ENCODE results near the gene CHGA. TPM values are rescaled to one million over a fixed set of nuclear protein-coding genes. Genes with fewer than 3 reads are reported as not detected.
A peak's percentile ranks its signal among the peaks of the same experiment; 100 is the strongest.

CHGA gene
- total RNA-seq, 2 experiments from 2014 or later = not detected

DNA sequence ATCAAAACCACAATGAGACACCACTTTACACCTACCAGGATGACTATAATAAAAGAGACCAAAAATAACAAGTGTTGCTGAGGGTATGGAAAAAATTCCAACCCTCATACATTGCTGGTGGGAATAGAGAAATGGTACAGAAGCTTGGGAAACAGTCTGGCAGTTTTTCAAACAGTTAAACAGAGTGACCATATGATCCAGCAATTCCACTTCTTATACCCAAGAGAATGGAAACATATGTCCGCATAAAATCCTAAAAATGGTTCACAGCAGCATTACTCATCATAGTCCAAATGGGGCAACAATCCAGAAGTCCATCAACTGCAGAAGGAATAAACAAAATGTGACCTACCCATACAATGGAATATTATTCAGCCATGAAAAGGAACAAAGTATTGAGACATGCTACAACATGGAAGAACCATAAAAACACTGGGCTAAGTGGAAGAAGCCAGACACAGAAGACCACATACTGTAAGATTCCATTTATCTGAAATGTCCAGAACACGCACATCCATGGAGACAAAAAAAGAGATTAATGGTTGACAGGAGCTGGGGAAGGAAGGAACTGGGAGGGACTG lies 44.5 kb downstream of the CHGA start:
- no peak for DNase-seq
- Mint-ChIP-seq H3K36me3 (ENCODE audit: low read depth) (peaks cover 4% of the 10 kb centered on the region), H3K27me3 (no peaks in the 10 kb centered on the region), H3K4me1 (no peaks in the 10 kb centered on the region), H3K27ac (no peak overlapping the region), H3K4me3 (no peak overlapping the region), H3K9me3 (peaks cover 4% of the 10 kb centered on the region)
- ChIA-PET POLR2A (no interaction called here), CTCF (no interaction called here)

DNA sequence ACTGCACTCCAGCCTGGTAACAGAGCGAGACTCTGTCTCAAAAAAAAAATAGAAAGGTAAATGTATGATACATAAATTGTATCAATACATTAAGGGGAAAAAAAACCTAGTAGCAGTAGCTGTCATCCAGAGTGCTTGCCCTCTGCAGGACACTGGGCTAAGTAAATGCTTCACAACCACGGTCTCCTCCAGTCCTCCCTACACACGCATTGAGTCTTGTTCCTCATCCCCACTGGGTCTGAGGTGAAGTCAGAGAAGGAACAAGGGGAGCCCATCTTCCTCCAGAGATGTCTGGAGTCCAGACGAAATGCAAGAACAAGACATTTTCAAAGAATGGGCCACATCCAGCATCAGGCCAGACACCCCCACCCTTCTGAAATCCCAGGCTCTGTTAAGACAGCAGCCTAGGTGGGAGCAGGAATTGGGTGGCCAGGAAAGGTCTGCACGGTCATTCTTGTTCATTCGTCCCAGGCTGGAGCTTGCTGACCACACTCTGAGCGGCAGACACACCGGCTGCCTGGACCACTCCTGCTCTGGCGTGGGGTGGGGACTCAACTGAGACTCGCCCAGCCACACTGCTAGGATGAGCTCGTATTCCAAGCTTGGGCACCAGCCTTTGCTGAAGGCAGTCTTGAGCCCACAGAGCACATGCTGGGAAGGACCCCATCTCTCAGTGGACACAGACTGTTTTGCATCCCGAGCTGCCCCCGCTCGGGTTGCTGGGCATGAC lies 45.5 kb downstream of the CHGA start:
- H3K4me1 Mint-ChIP-seq = no peaks in the 10 kb centered on the region
- ChIA-PET POLR2A (no interaction called here), CTCF (no interaction called here)
- H3K9me3 Mint-ChIP-seq = peaks cover 9% of the 10 kb centered on the region
- H3K27me3 Mint-ChIP-seq = no peaks in the 10 kb centered on the region
- H3K4me3 Mint-ChIP-seq = no peak overlapping the region
- no peak for DNase-seq
- peaks cover 8% of the 10 kb centered on the region for H3K36me3 Mint-ChIP-seq (ENCODE audit: low read depth)
- no peak overlapping the region for H3K27ac Mint-ChIP-seq

DNA sequence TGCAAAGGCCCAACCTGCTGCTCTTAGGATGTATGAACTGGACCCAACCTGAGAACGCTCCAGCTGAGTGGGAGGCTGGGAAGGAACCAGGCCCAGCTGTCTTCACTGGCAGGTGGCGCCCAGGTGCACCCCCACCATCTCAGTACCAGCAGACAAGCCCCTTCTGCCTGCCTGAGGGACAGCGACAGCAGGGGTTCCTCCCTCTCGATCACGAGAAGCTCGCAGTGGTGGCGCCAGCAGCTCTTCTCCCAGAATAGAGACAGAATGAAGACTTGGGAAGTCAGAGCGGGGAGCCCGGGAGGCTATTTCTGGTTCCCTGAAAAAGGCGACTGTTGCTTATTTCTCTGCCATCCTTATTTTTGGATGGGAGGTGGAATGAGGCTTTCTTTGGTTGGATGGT lies 46.5 kb downstream of the CHGA start:
- POLR2A ChIA-PET = no interaction called here
- no peak overlapping the region for H3K4me3 Mint-ChIP-seq
- DNase-seq = no peak
- H3K27me3 Mint-ChIP-seq = no peaks in the 10 kb centered on the region
- CTCF ChIA-PET = interaction anchor here (0.9 kb wide), 1 partner anchor 8 kb away, joined by 3 read pairs; no protein-coding TSS in a partner anchor
- H3K4me1 Mint-ChIP-seq = no peaks in the 10 kb centered on the region
- peaks cover 11% of the 10 kb centered on the region for H3K36me3 Mint-ChIP-seq (ENCODE audit: low read depth)
- peaks cover 9% of the 10 kb centered on the region for H3K9me3 Mint-ChIP-seq
- no peak overlapping the region for H3K27ac Mint-ChIP-seq

DNA sequence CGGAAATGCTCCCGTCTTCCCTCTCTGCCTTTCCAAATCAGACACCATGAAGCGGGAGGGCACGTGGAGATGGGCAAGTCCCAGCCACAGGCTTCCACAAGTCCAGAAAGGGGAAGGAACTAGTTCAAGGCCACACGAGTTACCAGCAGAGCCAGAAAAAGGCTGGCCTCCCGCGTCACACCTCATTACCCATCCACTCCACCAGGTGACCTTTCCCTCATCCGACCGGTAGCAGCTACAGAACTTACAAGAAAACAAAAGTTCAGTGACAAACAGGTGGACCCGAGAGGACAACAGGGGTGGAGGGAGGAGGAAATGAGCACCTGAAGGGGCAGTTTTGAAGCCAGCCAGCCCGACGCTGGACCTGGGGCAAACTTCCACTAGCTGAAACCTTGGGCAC lies 46.9 kb downstream of the CHGA start:
- CTCF ChIA-PET = interaction anchor here (0.9 kb wide), 1 partner anchor 9 kb away, joined by 3 read pairs; no protein-coding TSS in a partner anchor
- H3K4me1 Mint-ChIP-seq = no peaks in the 10 kb centered on the region
- POLR2A ChIA-PET = no interaction called here
- H3K9me3 Mint-ChIP-seq = peaks cover 9% of the 10 kb centered on the region
- H3K27ac Mint-ChIP-seq = no peak overlapping the region
- H3K36me3 Mint-ChIP-seq (ENCODE audit: low read depth) = peaks cover 11% of the 10 kb centered on the region
- H3K4me3 Mint-ChIP-seq = no peak overlapping the region
- H3K27me3 Mint-ChIP-seq = no peaks in the 10 kb centered on the region
- no peak for DNase-seq

DNA sequence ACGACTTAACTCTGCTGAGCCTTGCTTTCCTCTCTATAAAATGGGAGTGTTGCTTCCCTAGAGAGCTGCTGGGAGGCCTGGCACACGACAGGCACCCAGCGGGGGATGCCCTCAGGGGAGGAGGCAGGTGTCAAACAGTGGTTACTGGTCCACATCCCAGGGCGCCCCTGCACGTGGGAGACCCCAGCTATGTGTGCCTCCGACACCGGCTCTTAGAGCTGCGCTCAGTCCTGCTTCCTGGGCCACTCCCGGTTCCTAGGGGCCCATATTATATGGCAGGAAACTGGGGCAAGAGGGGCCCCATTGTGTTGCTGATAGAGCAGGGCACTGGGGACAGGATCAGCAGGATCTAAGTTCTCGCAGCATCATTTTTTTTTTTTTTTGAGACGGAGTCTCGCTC lies 47.3 kb downstream of the CHGA start:
- Mint-ChIP-seq H3K9me3 (peaks cover 9% of the 10 kb centered on the region), H3K36me3 (ENCODE audit: low read depth) (peaks cover 14% of the 10 kb centered on the region), H3K27me3 (no peaks in the 10 kb centered on the region), H3K4me1 (no peaks in the 10 kb centered on the region), H3K4me3 (no peak overlapping the region), H3K27ac (no peak overlapping the region)
- CTCF ChIA-PET = interaction anchor here (0.9 kb wide), 1 partner anchor 9 kb away, joined by 3 read pairs; no protein-coding TSS in a partner anchor
- DNase-seq = no peak
- POLR2A ChIA-PET = no interaction called here

DNA sequence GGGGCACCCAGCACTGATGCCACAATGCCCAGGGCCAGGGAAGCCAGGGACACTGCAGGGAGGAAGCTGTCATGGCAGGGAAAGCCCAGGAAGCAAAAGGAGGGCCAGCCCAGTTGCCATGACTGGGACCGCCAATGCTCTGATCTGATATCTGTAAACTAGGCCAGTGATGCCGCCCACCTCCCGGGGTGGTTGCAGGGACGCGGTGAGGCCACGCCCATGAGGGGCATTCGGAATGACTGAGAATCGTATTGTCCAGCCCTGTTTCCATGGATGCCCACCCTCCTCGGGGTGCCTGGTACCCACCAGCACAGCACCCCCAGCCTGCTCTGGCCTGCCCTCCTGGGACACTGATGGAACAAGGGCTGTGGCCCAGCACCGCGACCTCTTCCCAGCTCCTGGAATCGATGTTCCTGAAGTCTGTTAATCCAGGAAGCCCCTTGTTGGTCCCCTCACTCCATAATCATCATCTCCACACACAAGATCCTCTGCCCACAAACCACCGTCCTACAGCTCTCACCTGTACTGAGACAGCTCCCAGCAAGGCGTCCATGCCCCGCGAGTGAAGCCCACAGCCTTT lies 48.7 kb downstream of the CHGA start:
- Mint-ChIP-seq H3K36me3 (ENCODE audit: low read depth) (peaks cover 27% of the 10 kb centered on the region), H3K4me3 (no peak overlapping the region), H3K4me1 (no peaks in the 10 kb centered on the region), H3K27ac (no peak overlapping the region), H3K9me3 (peaks cover 20% of the 10 kb centered on the region), H3K27me3 (no peaks in the 10 kb centered on the region)
- ChIA-PET CTCF (interaction anchor here (0.6 kb wide), 1 partner anchor 12 kb away, joined by 3 read pairs; no protein-coding TSS in a partner anchor), POLR2A (no interaction called here)
- no peak for DNase-seq

DNA sequence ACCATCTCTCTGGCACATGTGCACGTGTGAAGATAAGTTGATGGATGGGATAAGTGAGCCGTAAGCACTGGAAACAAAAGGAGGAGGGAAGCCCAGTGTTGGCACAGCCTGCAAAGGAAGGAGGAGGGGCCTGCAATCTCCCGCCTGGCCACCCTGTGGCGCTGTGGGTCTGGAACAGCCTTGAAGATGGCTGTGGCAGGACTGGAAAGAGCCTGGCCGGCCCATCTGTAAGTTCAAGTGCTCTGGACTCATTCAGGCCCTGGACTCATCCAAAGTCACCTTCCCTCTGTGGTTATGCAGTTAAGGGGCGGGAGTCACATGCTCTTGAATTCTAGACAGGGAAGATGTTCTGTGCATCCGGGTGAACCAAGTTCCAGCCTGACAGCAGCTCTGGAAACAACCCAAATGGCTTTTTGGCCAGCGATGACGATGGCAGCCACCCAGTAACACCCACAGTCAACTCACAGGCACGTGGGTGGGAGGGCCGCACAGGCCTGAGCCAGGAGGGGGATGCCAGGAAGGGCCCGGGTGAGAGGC lies 50.4 kb downstream of the CHGA start:
- ChIA-PET CTCF (no interaction called here), POLR2A (no interaction called here)
- Mint-ChIP-seq H3K4me1 (no peaks in the 10 kb centered on the region), H3K4me3 (no peak overlapping the region), H3K36me3 (ENCODE audit: low read depth) (peaks cover 38% of the 10 kb centered on the region), H3K27ac (no peak overlapping the region), H3K27me3 (no peaks in the 10 kb centered on the region), H3K9me3 (peaks cover 29% of the 10 kb centered on the region)
- peak; percentile 14 for DNase-seq

DNA sequence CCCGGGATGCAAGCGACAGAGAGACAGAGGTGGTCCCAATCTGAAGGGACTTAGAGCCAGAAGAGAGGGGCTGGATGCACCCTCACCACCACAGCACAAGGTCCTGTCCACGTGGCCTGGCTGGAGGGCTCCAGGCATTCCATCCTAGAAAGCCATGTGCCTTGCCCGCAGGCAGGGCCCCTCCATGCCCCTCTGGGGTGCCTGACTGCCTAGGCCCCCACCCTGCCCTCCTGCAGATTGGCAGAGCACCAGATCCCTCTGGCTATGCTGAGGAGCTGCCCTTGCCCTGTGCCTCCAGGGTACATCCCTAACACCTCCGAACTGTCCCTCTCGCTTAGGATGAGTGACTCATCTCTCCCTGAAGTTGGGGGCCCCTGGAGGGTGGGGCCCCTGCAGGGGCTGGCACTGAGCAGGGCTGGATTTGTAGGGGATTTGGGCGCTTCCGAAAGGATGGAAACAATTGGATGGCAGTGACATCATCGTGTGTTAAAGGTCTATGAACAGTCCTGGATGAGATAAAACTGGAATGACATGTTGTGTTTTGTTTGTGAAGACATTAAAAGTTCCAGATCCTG lies 50.9 kb downstream of the CHGA start:
- Mint-ChIP-seq H3K9me3 (peaks cover 32% of the 10 kb centered on the region), H3K4me3 (no peak overlapping the region), H3K4me1 (no peaks in the 10 kb centered on the region), H3K27ac (no peak overlapping the region), H3K27me3 (no peaks in the 10 kb centered on the region), H3K36me3 (ENCODE audit: low read depth) (peaks cover 43% of the 10 kb centered on the region)
- DNase-seq = no peak
- ChIA-PET CTCF (interaction anchor here (1.0 to 1.6 kb wide), 2 partner anchors 11 to 17 kb away, joined by 3 read pairs; no protein-coding TSS in a partner anchor), POLR2A (no interaction called here)

DNA sequence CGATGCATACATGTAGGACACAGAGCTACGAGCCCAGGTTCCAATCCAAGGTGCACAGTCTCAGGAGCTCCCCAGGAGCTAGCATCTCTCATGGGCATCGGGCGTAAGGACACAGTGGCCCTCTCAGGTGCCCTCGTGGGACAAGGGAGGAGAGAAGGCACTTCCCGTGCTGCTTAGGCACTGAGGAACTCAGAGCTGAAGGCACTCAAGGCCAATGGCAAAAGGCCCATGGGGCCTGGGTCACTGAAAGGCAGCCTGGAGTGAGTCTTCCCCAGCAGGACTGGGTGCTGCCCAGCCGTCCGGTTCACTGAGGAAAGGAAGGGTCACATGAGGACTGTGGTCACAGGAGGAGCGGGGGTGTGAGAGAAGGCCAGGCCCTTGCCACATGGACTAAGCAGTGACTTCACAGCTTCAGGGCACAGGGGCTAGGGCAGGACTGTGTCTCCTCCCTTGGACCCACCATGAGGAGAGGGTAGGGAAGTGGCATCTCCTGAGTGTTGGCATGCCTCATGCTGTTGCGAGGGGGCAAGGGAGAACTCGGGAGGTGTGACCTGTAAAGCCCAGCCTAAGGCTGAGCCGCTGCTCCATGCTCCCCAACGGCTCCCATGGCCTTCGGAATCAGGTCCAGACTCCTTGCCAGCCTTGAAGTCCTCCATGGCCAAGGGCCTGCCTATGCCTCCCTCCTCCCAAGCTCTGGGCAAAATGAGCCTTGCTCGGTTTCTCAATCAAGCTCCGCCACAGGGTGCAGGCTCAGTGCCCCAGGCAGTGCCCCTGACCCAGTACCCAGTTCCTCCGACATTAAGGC lies 51.8 kb downstream of the CHGA start:
- H3K27ac Mint-ChIP-seq = no peak overlapping the region
- H3K27me3 Mint-ChIP-seq = no peaks in the 10 kb centered on the region
- H3K9me3 Mint-ChIP-seq = peaks cover 39% of the 10 kb centered on the region
- no peaks in the 10 kb centered on the region for H3K4me1 Mint-ChIP-seq
- H3K36me3 Mint-ChIP-seq (ENCODE audit: low read depth) = peaks cover 51% of the 10 kb centered on the region
- CTCF ChIA-PET = interaction anchor here (1.0 to 1.6 kb wide), 2 partner anchors 11 to 16 kb away, joined by 3 read pairs; no protein-coding TSS in a partner anchor
- H3K4me3 Mint-ChIP-seq = no peak overlapping the region
- no peak for DNase-seq
- POLR2A ChIA-PET = no interaction called here

DNA sequence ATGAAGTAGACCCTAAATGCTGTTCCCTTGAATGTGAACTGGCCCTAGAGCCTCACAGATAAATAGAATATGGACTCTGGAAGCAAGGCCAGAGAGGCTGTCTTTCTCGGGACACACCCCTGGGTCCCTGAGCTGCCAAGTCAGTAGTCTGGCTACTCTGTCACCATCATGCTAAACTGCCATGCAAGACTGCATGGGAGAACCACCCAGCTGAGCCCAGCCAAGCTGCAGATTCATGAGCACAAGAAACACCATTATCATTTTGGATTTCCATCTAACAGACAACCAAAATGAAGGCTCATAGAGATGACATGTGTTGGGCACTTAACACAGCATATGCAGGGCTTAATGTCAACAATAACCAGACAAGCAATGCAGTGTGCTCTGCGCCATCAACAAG lies 53.3 kb downstream of the CHGA start:
- ChIA-PET CTCF (no interaction called here), POLR2A (no interaction called here)
- Mint-ChIP-seq H3K4me3 (no peak overlapping the region), H3K27ac (no peak overlapping the region), H3K27me3 (no peaks in the 10 kb centered on the region), H3K9me3 (peaks cover 46% of the 10 kb centered on the region), H3K36me3 (ENCODE audit: low read depth) (peaks cover 62% of the 10 kb centered on the region), H3K4me1 (no peaks in the 10 kb centered on the region)
- no peak for DNase-seq

DNA sequence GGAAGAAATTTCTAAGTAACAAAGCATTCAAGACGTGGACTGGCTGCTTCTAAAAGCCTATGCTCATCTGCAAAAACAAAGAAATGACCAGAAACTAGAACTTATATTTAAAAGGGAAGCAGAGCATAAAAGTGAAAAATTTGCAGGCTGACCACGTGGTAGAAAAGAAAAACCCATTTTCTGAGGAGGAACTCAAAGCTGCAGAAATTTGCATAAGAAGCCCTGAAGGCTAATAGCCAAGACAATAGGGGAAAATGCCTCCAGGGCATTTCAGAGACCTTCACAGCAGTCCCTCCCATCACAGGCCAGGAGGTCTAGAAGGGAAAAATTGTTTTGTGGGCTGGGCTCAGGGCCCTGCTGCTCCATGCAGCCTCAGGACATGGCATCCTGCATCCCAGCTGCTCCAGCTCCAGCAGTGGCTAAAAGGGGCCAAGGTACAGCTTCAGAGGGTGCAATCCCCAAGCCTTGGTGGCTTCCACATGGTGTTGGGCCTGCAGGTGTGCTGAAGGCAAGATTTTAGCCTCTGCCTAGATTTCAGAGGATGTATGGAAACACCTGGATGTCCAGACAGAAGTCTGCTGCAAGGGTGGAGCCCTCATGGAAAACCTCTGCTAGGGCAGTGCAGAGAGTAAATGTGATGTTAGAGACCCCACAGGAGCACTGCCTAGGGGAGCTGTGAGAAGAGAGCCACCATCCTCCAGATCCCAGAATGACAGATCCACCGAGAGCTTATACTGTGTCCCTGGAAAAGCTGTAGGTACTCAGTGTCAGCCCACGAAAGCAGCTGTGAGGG lies 55.5 kb downstream of the CHGA start:
- Mint-ChIP-seq H3K4me1 (peaks cover 2% of the 10 kb centered on the region), H3K9me3 (peaks cover 44% of the 10 kb centered on the region), H3K36me3 (ENCODE audit: low read depth) (peaks cover 68% of the 10 kb centered on the region), H3K27ac (no peak overlapping the region), H3K4me3 (no peak overlapping the region), H3K27me3 (no peaks in the 10 kb centered on the region)
- CTCF ChIA-PET = no interaction called here
- POLR2A ChIA-PET = no interaction called here
- DNase-seq = no peak

DNA sequence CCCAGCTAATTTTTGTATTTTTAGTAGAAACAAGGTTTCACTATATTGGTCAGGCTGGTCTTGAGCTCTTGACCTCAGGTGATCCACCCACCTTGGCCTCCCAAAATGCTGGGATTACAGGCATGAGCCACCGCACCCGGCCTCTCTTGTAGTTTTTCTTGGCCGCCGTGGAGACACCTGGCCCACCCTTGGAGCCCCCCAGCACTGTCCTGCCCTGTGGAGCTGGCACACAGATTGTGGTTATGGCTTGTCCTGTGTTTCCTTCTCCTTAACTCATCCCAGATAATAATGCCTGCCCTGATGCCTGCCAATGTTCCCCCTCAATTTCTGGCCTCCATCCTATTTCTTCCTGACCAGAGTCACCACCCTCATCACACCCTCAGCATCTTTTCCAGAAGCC lies 57.9 kb downstream of the CHGA start:
- Mint-ChIP-seq H3K36me3 (ENCODE audit: low read depth) (peaks cover 57% of the 10 kb centered on the region), H3K4me3 (no peak overlapping the region), H3K4me1 (peaks cover 2% of the 10 kb centered on the region), H3K27ac (no peak overlapping the region), H3K9me3 (peaks cover 40% of the 10 kb centered on the region), H3K27me3 (no peaks in the 10 kb centered on the region)
- CTCF ChIA-PET = interaction anchor here (1.2 kb wide), 1 partner anchor 10 kb away, joined by 4 read pairs; no protein-coding TSS in a partner anchor
- POLR2A ChIA-PET = no interaction called here
- no peak for DNase-seq

Measured in activated CD4-positive, alpha-beta T cell treated with anti-CD3 and anti-CD28 coated beads, Interleukin-2, amount 10 ng/mL, durations not matched to agents 7 days and 5 days (primary cell).